Activated CD8-positive, alpha-beta T cell treated with anti-CD3 and anti-CD28 coated beads for 36 hours (primary cell): ENCODE results near the gene NPRL2. TPM values are rescaled to one million over a fixed set of nuclear protein-coding genes. Genes with fewer than 3 reads are reported as not detected.

ENCODE experiments used
- ATAC-seq: fragments of 200-7000 bp; cut with Tn5 transposase; one replicate; pipeline ENCODE4 v1.10.0; 2021; ENCODE audit warnings: mild to moderate bottlenecking, moderate library complexity
- CTCF ChIA-PET: fragments of 350-600 bp; sonication (Branson Sonifier 250); formaldehyde crosslinking; loops from one replicate; lab custom pipeline; 2021; ENCODE audit warnings: antibody characterized with exemption; lab: Charles Lee
- POLR2A ChIA-PET: fragments of 350-600 bp; sonication (Branson Sonifier 250); formaldehyde crosslinking; loops from one replicate; lab custom pipeline; 2021; ENCODE audit warnings: antibody characterized with exemption; lab: Charles Lee
- DNase-seq: peaks from one replicate; pipeline ENCODE4 v3.0.0-alpha.2; 2020
- H3K27ac Mint-ChIP-seq: one replicate; pipeline ENCODE4 v1.8.0; 2021; ENCODE audit warnings: mild to moderate bottlenecking, mixed read lengths
- H3K27me3 Mint-ChIP-seq: one replicate; pipeline ENCODE4 v1.8.0; 2021; ENCODE audit warnings: mixed read lengths
- H3K36me3 Mint-ChIP-seq: one replicate; pipeline ENCODE4 v1.8.0; 2021; ENCODE audit warnings: low read depth, mixed read lengths
- H3K4me1 Mint-ChIP-seq: one replicate; pipeline ENCODE4 v1.8.0; 2021; ENCODE audit warnings: low read depth, mixed read lengths
- H3K4me3 Mint-ChIP-seq: one replicate; pipeline ENCODE4 v1.8.0; 2021; ENCODE audit warnings: mild to moderate bottlenecking, moderate library complexity, mixed read lengths
- H3K9me3 Mint-ChIP-seq: one replicate; pipeline ENCODE4 v1.8.0; 2021; ENCODE audit warnings: mixed read lengths
- CTCF ChIP-seq: fragments of 200-600 bp; IDR thresholded peaks from one replicate; pipeline ENCODE4 v1.8.0; 2022; ENCODE audit warnings: antibody characterized with exemption, mild to moderate bottlenecking
- intact Hi-C: fragments of 100-400 bp; cut with micrococcal nuclease; formaldehyde crosslinking; loops from one replicate; pipeline ENCODE4 v1.10.0; 2022
- total RNA-seq, 2 experiments: library from RNA; stranded (reverse); gene quantifications; one replicate each; pipeline ENCODE4 v1.2.3, GENCODE V29; 2021

NPRL2 gene
- total RNA-seq, 2 experiments from 2014 or later, result 41.3 to 44.7 TPM

DNA sequence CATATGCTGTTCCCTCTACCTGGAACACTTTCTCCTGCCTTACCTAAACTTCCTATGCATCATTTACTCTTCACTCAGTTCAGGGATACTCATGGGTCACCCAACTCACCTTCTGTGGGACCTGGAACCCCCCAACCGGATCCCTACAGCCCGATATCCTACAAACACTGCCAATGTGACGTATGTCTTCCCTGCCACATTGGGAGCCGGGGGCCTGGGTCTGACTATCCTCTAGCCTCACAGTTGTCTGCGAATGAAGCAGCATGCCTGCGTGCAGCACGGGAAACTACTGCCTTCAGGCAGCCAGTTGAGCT is 405 bp downstream of the NPRL2 start:
- peaks cover 22% of the 10 kb centered on the region for H3K36me3 Mint-ChIP-seq
- peak overlapping the region; percentile 91 for H3K4me3 Mint-ChIP-seq
- POLR2A ChIA-PET, result interaction anchor here (0.7 to 6.9 kb wide), 15 partner anchors 12 to 258 kb away, joined by 3 to 137 read pairs (median 4); partner anchors contain the start of genes HYAL2, HYAL3, NAA80 and RASSF1
- ATAC-seq (no peak), DNase-seq (no peak)
- peak overlapping the region; percentile 96 for H3K27ac Mint-ChIP-seq
- H3K9me3 Mint-ChIP-seq, result no peaks in the 10 kb centered on the region
- no peaks in the 10 kb centered on the region for H3K27me3 Mint-ChIP-seq
- peaks cover 53% of the 10 kb centered on the region for H3K4me1 Mint-ChIP-seq
- CTCF ChIA-PET, result interaction anchor here (1.2 to 6.1 kb wide), 9 partner anchors 9 to 200 kb away, joined by 3 to 46 read pairs (median 7); partner anchors contain the start of gene RASSF1
- no peak for TF ChIP-seq CTCF
- intact Hi-C loops, result no loop called here

DNA sequence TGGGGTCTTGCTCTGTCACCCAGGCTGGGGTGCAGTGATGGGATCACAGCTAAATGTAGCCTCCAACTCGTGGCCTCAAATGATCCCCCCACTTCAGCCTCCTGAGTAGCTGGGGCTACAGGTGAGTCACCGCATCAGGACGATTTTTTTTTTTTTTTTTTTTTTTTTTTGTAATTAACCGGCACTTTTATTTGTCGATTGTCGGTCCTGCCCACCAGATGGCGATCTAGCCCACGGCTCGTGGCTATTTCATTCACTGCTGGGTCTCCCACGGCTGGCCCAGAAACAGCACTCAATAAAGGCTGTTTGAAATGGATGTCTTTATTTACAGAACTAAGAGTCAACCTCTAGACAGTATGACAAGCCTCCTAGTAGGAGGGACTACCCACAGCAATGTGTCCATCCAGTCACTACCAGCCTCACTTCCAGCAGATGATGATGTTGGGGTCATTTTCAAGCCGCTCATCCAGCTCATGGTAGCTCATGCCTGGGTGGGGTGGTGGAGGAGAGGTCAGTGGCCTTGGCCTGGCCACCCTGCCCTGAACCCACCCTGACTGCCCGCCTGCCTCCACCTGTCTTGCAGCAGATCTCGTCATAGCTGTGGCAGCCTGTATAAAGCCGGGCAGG is 3.3 kb downstream of the NPRL2 start:
- TF ChIP-seq CTCF, result peak; percentile 60
- no peaks in the 10 kb centered on the region for H3K9me3 Mint-ChIP-seq
- H3K27me3 Mint-ChIP-seq, result no peaks in the 10 kb centered on the region
- H3K36me3 Mint-ChIP-seq, result peaks cover 15% of the 10 kb centered on the region
- peak overlapping the region; percentile 49 for H3K27ac Mint-ChIP-seq
- peaks cover 47% of the 10 kb centered on the region for H3K4me1 Mint-ChIP-seq
- DNase-seq (peak; percentile 87), ATAC-seq (peak; percentile 12)
- intact Hi-C loops, result no loop called here
- no peak overlapping the region for H3K4me3 Mint-ChIP-seq
- ChIA-PET CTCF (interaction anchor here (0.6 to 6.1 kb wide), 18 partner anchors 9 to 585 kb away, joined by 3 to 46 read pairs (median 4); partner anchors contain the start of genes C3orf18, HEMK1 and TMEM115), POLR2A (interaction anchor here (0.7 to 1.6 kb wide), 7 partner anchors 8 to 272 kb away, joined by 3 to 8 read pairs (median 5); partner anchors contain the start of gene HEMK1)

GRCh38 chr3:50345586-50346234 is 4.9 kb downstream of the NPRL2 start, which contains the start of gene ZMYND10:
ZMYND10 (minus strand) TSS chr3:50345732; CDS start chr3:50345579, 153 bp downstream.
- CTCF ChIA-PET, result interaction anchor here (1.9 to 6.1 kb wide), 4 partner anchors 8 to 196 kb away, joined by 5 to 46 read pairs (median 12); no protein-coding TSS in a partner anchor
- H3K27ac Mint-ChIP-seq, result no peak within 1 kb of the TSS
- peaks cover 49% of the 10 kb centered on the region for H3K4me1 Mint-ChIP-seq

GRCh38 chr3:50345008-50345407 is 5.6 kb downstream of the NPRL2 start:
- Mint-ChIP-seq H3K27me3 (no peaks in the 10 kb centered on the region), H3K4me1 (peaks cover 46% of the 10 kb centered on the region), H3K4me3 (no peak overlapping the region), H3K9me3 (no peaks in the 10 kb centered on the region), H3K27ac (no peak overlapping the region), H3K36me3 (peaks cover 16% of the 10 kb centered on the region)
- ATAC-seq, result no peak
- TF ChIP-seq CTCF, result no peak
- intact Hi-C loops, result no loop called here
- ChIA-PET POLR2A (interaction anchor here (0.7 to 2.8 kb wide), 10 partner anchors 8 to 1045 kb away, joined by 3 to 10 read pairs (median 4); partner anchors contain the start of genes HYAL3, NAA80 and TUSC2), CTCF (interaction anchor here (1.0 to 3.2 kb wide), 3 partner anchors 7 to 21 kb away, joined by 3 to 18 read pairs (median 5); no protein-coding TSS in a partner anchor)
- no peak for DNase-seq

More at GRCh38 chr3:50345586-50346234, 4.9 kb downstream of the NPRL2 start, which contains the start of gene ZMYND10:
- H3K9me3 Mint-ChIP-seq, result no peaks in the 10 kb centered on the region
- intact Hi-C loops, result no loop called here
- H3K36me3 Mint-ChIP-seq, result peaks cover 15% of the 10 kb centered on the region
- ATAC-seq, result peak; percentile 15
- no peaks in the 10 kb centered on the region for H3K27me3 Mint-ChIP-seq
- H3K4me3 Mint-ChIP-seq, result peak within 1 kb of the TSS; percentile 52
- DNase-seq, result peak; percentile 83
- POLR2A ChIA-PET, result interaction anchor here (0.7 to 2.8 kb wide), 9 partner anchors 9 to 225 kb away, joined by 3 to 10 read pairs (median 4); partner anchors contain the start of genes TMEM115 and TUSC2
- TF ChIP-seq CTCF, result no peak
